Gastrocnemius medialis (tissue), 4 donors: Measurements from ENCODE around the gene HNRNPDL.

Source experiments
- POLR2A ChIP-seq, 2 donors: fragments of 450-650 bp; IDR thresholded peaks; one replicate each; pipeline ENCODE4 v1.6.1; 2017; ENCODE audit warnings: antibody characterized with exemption in 2 of 2, mild to moderate bottlenecking in 2 of 2, moderate library complexity in 2 of 2
- TF ChIP-seq, protein P1 (sequence below), 5 experiments: fragments of 450-650 bp in 3 of 5; fragments of 200-600 bp in 2 of 5; sonication (generic) in 2 of 5; IDR thresholded peaks in 4 of 5; conservative IDR thresholded peaks in 1 of 5; 1 replicate in 4 of 5; 2 replicates in 1 of 5; pipeline ENCODE4 v1.5.1; 2016 to 2019; ENCODE audit warnings: antibody characterized with exemption in 5 of 5, mild to moderate bottlenecking in 3 of 5, moderate library complexity in 3 of 5

DNA sequence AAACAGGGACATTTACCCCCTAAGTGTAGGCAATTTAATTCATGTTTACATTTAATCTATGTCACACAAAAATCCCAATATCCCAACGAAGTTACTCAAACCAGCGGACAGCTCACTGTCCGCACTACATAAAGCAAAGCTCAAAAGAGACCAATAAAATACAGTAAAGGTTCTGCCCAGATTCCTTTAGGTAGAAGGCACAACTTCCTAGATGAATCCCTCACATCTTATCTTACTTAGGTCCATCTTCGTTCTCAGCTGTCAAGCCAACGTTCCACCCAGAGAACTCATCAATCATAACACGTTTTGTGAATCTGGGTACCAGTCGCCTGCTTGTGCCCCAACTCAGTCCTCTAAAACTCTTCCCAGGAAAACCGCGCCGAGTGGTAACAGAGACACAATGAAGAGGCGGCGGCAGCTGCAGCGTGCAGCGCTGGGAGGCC lies 1.7 kb downstream of the HNRNPDL start:
- TF ChIP-seq, protein P1, sequence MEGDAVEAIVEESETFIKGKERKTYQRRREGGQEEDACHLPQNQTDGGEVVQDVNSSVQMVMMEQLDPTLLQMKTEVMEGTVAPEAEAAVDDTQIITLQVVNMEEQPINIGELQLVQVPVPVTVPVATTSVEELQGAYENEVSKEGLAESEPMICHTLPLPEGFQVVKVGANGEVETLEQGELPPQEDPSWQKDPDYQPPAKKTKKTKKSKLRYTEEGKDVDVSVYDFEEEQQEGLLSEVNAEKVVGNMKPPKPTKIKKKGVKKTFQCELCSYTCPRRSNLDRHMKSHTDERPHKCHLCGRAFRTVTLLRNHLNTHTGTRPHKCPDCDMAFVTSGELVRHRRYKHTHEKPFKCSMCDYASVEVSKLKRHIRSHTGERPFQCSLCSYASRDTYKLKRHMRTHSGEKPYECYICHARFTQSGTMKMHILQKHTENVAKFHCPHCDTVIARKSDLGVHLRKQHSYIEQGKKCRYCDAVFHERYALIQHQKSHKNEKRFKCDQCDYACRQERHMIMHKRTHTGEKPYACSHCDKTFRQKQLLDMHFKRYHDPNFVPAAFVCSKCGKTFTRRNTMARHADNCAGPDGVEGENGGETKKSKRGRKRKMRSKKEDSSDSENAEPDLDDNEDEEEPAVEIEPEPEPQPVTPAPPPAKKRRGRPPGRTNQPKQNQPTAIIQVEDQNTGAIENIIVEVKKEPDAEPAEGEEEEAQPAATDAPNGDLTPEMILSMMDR (IDR thresholded peaks at IDR 0.05 in 4 of 5, conservative IDR thresholded peaks at IDR 0.05 in 1 of 5): no peak
- no peak for TF ChIP-seq POLR2A (IDR thresholded peaks at IDR 0.05)
